Stimulated activated CD4-positive, alpha-beta T cell treated with anti-CD3 and anti-CD28 coated beads, Interleukin-4, amount 100 ng/mL, for 48 hours (primary cell): ENCODE measurements around the gene CSF1R.

ENCODE experiments used
- DNase-seq, 2 donors: peaks; one replicate each; pipeline ENCODE4 v3.0.0-alpha.2; 2020; ENCODE audit warnings: low read depth in 2 of 2

CSF1R gene

DNA sequence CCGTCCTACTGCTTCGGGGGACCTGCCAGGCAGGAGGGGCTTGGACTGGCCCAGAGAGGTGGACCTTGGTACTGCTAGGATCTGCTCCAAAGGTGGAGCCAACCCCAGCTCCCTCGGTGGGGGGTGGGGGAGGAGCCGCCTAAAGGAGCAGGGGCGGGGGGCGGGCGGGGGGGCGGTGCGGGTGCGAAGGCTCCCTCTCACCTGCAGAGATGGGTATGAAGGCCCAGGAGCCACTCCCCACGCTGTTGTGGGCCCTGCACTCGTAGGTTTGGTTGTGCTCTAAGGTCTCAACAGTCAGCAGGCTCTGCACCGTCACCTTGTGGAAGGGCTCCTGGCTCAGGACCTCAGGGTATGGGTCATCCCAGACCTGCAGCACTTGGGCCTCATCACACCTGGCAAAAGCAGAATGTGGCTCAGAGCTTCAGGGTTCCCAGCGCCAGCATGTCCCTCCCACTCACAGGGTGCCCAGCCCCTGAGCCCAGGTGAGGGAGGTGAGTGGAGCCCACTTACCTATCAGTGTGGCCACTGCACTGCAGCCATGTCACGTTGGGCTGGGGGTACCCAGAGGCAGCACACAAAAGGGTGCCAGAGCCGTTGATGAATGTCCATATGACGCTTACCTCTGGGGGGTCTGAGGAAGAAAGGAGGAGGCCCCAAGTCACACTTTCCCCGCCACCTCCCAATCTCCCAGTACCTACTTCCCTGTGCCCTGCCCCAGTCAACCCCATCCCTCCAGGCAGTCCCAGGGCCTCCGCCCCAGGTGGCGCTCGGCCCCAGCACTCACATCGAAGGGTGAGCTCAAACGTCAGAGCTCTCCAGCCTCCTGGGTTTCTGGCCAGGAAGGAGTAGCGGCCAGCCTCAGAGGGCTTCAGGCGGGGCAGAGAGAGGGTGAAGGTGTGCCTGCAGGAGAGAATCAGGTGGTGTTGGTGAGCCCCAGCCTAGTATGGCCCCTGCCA, 16.4 kb downstream of the CSF1R start:
- DNase-seq: no peak

DNA sequence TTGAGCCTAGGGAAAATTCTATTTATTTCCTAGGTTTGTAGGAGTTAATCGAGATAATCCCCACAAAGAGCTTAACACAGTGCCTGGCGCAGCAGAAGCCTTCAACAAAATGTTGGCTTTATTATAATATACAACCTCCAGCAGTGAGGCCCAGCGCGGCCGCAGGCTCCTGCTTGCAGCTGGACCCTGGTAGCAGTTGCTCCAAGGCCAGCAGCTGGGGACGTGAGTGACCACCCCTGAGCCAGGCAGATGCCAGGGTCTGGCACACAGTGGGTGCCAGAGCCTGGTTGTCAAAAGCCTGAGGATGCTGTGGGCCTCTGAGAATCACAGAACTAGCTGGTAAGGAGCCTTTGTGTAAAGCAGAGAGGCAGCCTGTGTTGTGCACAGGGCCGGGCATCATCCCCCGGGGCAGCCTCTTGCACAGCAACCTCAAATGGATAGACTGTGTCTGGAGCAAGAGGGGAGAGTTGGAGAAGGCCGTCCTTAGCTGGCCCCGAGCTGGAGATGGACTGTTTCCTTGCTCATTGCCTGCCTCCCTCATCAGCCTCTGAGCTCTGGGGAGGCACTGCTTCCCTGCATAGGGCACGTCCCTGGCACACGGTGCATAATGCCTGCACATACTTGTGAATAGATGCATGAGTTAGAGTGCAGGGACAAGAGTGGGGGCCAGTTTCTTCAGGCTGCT, 17.3 kb downstream of the CSF1R start:
- no peak for DNase-seq

DNA sequence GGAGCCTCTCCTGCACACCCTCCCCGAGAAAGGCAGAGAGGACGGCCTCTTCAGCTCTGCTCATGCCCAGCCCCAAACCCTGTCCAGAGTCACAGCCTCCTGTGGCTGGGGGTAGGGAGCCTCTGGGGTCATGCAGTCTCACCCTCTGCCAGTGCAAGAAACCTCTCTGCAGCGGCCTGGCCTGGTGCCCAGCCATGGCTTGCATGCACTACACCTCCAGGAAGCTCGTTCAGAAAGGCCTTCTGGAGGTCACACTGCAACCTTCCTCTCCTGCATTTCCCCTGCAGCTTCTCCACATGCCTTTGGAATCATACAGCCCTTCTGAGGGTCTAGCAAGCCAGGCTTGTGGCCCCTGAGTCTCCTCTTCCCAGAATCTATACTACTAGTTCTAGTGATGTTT, 17.9 kb downstream of the CSF1R start:
- DNase-seq: no peak

DNA sequence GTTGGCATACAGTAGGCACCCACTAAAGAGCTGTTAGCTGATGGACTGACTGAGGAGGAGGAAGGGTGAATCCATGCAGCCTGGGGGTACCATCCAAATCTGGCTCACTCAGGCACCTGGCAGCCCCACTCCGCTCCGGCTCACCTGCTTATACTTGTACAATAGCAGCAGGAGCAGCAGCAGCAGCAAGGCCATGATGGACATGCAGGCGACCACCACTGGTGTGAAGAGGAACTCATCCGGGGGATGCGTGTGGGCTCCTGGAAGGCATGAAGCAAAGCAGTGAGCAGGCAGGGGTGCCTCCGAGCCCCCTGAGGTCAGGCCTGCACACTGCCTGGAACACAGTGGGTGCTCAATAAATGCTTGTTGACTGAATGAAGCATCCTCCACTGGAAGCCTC, 18.3 kb downstream of the CSF1R start:
- DNase-seq: no peak

DNA sequence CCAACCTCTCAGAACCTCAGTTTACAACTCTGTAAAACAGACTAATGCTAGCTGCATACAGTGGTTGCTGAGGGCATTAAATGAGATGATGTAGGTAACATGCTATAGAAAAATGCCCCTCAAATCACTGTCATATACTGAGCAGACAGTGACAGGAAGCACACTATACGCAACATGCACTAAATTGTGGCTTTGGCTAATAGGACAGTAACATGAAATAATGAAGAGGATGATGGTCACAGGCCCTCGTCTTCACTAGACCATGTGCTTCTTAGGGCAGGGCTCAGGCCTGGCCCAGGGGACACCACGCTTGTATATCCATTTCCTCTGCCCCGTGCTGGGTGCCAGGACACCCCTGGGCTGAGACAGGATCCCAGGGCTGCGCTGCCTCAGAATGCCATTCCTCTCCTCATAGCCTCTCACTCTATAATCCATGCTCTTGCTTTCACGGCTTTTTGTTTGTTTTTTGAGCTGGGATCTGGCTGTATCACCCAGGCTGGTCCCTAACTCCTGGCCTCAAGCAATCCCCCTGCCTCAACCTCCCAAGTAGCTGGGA, 18.9 kb downstream of the CSF1R start:
- DNase-seq: no peak

DNA sequence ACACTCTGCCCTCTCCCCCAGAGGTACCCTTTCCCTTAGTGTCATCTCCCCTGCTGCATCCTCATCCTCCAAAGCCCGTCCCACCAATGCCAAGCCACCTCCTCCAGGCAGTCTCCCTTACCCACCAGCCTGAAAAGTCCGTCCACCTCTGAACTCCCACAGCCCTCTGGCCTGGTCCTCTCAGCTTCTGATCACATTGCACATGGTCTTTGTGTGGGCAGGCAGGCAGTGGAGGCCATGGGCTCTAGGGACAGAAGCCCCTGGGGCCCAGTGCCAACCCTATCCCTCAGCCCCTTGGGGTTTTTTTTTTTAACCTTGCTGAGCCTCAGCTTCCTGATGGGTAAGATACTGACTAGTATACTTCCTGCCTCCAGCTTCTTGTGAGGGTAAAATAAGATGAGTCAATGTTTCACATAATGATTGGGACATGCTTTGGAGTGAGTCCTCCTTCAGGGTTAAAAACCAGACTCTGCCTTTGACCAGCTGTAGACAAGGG, 19.4 kb downstream of the CSF1R start:
- DNase-seq: no peak

DNA sequence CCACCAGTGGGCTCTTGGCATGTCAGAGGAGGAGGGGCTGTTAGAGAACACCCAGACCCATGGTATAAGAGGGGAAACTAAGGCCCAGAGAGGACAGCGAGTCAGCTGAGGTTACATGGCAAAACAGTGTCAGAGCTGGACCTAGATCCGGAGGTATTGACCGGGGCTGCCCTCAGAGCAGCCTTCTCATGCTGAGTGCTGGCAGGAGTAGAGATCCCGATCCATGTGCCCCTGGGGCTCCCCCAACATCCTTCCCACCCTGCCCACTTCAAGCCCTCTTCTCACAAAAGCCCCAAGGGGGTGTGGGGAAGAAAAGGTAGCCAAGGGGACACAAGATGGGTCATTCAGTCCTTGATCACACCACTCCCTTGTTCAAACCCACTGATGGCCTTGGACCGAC, 19.9 kb downstream of the CSF1R start:
- DNase-seq: no peak

DNA sequence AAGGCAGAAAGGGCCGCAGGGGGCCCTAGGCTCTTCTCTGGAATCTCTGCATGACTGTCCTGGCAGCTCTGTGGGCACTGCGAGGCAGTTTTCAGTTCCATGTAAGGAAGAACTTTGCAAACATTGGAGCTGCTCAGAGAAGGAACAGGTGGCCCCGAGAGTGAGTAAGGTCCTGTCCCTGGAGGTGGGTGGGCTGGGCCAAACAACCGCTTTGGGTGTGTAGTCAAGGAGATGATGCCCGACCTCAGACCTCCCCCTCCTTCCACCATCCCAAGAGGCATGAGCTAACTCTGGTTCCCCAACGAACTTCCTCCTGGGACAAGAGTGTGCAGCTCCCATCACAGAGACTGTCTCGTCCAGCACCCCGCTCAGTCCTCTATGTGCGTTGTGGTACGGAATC, 20.5 kb downstream of the CSF1R start:
- DNase-seq: no peak

DNA sequence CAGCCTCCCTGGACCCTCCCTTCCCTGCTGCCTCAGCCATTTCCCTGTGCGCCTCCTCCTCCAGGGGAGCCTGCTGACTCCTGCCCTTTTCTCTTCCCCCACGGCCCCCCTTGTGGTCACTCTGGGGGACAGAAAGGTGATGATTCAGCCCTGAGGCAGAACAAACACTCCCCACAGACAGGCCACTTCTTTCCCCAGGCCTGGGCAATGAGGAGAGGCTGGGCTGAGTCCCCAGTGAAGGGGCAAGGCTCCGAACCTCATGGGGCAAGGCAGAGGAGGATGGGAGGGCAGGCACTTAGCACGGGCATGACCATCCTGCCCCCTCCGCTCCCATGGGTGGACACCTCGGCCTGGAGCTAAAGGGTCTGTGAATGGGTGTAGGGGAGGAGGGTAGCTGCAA, 21.0 kb downstream of the CSF1R start:
- DNase-seq: no peak

DNA sequence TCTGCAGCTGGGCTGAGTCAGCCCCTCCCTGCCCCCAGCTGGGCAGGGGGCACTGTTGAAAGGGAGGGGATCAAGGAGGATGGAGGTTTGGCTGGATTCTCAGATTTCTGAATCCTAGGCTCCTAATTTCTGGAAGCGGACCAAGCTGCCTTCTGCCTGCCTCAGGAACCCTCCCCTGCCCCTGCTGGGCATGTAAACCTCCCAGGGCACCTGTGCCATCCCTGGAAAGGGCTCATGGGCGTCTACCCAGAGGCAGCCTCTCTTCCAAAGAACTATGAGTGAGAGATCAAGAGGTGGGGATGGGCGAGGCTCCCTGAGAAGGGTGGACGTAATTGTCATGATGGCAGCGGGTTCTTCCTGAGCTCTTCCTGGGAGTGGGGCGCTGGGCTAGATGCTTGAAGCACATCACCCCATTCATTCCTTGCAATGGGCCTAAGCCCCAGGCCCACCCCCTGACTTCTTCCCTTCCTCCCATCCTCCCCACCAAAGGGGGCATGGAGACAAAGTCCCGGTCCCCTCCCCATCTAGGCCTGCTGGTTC, 21.6 kb downstream of the CSF1R start:
- DNase-seq: no peak

DNA sequence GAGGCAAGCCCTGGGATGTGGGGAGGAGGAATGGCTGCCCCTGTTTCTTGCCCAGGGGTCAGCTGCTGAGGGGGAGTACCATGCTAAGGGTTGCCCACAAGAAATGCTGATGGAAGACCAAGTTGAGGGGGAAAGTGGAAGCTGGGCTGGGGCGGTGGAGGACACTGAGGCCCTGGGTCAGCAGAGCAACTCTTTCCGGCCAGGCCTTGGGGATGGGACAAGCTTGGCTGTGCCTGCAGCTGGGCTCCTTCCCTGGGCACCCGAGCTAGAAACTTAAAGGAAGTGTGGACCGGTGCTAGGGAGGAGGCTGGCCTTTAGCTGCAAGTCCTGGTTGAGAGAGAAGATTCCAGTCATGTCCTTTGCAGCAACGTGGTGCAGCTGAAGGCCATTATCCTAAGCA, 22.7 kb downstream of the CSF1R start:
- no peak for DNase-seq

DNA sequence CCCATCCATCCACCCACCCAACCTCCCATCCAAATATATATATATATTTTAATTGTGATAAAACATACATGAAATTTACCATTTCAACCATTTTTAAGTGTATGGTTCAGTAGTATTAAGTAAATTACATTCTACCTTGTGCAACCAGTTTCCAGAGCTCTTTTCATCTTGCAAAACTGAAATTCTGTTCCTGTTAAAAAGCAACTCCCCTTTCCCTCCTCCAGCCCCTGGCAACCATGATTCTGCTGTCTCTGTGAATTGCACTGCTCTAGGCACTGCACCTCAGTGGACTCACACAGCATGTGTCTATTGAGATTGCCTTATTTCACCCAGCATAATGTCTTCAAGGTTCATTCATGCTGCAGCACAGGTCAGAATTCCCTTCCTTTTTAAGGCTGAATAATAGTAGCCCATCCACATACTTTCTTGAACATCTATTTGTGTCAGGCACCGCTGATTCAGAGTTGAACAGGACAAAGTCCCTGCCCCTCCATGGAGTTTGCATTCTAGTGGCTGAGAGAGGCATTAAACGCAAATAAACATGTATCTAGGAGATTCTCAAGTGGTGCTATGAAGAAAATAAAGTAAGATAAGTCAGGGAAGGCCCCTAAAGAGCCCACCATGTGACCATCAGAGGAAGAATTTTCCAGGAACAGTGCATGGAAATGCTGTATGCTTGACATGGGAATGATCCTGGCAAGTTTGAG, 24.0 kb downstream of the CSF1R start:
- no peak for DNase-seq

DNA sequence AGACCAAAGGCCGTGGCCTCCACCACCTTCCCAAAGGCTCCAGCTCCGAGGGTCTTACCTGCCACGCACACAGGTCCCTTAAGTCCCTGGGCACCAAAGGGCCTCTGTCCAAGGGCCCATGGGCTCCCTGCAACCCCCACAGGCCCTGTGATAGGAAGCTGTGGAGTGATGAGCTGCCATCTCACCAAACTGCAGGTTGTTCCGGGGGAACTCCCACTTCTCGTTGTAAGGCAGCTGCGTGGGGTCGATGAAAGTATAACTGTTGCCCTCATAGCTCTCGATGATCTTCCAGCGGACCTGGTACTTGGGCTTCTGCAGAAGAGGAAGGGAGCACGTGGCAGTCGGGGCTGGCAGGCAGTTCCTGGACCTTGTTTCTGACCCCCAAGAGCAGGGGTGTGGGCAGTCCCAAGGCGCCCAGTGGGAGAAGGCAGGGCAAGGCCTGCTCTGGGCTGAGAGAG, 24.8 kb downstream of the CSF1R start:
- no peak for DNase-seq

DNA sequence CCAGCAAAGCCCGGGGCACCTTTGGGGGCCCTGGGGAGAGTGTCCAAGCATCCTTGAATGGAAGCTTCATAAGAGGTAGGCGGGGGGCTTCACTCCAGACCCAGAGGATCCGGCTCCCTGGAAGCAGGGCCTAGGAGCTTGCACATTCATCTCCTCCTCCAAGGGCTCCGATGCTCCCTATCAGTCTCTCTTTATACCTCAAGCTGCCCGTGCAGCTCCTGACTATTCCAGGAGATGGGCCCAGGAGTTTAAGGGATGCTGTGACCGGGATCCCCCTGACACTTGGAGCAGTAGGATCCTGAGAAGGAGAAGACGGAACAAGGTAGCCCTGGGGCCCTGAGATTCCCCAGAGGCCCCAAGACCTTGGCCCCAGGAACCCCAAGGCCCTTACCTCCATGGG, 25.9 kb downstream of the CSF1R start:
- DNase-seq: no peak

DNA sequence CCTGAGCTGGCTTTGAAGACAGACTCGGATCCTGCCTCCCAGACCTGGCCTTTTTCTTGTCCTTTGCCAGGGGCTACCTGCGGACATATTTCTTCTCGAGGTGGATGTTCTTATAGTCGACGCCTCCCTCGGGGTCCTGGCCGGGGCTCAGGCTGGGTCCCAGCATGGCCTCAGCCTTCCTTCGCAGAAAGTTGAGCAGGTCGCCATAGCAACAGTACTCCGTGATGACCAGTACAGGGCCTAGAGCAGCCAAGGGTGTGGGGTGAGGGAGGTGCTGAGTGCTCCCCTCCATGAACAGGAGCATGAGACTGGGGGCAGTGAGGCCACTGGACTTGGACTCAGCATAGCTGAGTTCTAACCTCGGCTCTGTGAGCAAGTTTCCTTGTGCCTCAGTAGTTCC, 26.7 kb downstream of the CSF1R start:
- DNase-seq: no peak

DNA sequence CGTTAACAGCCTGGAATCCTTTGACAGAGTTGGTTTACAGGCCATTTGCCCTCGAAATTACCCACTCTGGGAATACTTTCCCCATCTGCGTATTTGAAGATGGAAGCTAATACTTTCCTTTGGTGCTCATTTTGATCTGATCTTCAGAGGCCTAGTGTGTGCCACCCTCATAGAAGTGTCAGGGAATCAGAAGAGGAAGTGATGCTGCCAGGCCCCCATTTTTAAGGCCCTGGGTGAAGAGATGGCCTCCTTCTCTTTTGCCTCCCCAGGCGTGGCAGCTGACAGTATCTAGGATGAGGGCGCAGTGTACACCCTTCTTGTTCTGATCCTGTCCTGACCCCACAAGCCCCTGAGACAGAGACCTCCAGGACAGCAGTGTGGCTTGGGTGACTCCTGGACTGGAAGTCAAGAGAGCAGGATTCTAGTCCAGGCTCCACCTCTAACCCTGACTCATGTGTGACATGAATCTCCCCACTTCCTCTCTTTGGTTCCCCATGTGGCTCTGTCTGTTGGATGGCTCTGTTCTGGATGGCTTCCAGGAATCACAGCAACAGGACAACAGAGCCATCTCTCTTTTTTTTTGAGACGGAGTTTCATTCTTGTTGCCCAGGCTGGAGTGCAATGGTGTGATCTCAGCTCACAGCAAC, 27.8 kb downstream of the CSF1R start:
- DNase-seq: no peak

DNA sequence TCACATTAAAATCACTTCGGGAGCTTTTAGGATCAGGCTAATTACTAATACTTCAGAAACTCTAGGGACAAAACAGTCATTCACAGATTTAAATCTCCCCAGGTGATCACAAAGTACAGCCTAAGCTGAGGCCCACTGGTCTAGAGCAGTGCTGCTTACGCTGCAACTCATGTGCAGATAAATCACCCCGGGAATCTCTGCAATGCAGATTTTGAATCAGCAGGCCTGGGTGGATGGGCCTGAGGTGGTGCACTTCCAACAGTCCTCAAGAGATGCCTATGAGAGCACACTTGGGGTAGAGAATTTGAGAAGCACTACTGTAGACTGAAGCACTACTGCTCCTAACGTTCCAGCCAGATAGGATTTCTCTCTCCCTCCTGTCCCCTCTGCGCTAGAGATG, 28.4 kb downstream of the CSF1R start:
- no peak for DNase-seq

DNA sequence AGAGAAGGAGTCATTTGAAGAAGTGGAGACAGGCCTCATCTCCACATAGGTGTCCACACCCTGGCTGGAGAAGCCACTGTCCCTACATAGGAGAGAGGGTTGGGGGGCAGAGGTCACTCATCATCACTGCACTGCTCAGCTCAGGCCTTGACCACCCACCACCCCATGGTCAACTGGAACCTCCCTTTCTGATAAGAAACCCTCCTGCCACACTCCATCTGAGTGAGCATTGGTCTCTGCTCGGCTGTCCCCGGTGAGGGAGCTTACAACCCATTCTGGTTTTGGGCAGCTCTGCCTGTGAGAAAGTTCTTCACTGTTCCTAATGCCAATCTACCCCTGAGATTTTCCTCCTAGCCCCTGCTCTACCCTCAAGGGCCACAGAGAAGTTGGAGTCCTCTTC, 28.8 kb downstream of the CSF1R start:
- DNase-seq: no peak

DNA sequence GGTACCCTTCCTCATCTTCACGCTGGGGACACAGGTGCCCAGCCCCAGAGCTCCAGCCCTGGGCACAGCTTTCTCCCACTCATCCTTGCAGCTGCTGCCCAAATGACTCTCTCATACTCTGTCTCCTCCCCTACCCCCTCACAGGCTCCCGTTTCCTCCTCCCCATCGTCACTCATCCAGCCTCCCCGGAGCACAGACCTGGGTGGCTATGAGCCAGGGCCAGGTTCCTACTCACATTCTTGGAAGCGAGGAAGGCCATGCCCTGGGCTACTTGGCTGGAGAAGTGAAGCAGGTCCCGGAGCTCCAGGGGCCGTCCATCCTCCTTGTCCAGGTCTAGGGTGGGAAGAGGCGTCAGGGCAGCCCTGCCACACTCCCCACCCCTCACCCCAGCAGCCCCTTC, 29.3 kb downstream of the CSF1R start:
- no peak for DNase-seq

DNA sequence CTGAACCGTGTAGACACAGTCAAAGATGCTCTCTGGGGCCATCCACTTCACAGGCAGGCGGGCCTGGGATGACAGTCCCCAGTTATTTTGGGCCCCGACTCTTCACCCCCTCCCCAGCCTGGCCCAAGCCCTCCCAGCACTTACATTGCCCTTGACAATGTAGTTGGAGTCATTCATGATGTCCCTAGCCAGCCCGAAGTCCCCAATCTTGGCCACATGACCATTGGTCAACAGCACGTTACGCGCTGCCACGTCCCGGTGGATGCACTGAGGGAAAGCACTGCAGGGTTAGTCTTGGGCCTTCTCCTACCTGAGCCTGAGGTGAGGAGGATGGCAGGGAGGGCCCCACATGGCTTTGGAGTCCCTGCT, 30.3 kb downstream of the CSF1R start:
- DNase-seq: no peak

DNA sequence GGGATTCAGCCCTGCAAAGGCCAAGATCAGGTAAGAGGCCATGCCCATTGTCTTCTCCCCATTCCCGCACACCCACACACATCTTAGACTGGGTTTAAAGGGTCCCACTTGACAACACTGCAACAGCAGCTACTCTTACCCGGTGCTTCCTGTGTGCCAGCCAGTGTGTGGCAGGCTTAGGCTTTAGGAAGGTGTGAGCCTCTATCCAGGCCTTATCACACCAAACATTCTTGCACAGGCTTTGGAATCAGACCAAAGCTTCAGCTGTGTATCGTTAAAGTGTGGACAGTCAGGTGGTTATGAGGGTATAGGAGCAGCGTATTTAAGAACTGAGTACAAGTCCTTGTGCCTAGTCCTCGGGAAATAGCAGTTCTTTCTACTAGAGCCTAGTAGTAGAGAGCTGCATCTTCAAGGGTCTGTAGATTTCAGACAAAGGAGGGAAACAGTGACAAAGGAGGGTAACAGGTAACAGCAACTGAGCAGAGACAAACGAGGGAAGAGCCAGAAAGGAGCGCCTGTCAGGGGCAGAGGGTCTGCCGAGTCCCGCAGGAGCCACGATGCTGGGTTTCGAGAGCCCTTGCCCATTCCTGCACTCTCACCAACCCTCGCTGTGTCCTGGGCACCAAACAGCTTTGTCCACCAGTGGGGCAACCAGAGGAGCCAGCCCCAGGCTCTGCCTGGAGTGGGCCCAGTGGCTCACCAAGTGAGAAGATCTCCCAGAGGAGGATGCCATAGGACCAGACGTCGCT, 30.9 kb downstream of the CSF1R start:
- no peak for DNase-seq
